ENCODE data around the gene RPS6KA5.
"Not testable (repeated sequence)": the region's sequence is repeated elsewhere in the genome, so short reads cannot be mapped to it uniquely, and the experiment has no call there.

Gene RPS6KA5

GRCh38 chr14:90842726-90843125 is 217.7 kb downstream of the RPS6KA5 start:
- TF ChIP-seq, protein P1, sequence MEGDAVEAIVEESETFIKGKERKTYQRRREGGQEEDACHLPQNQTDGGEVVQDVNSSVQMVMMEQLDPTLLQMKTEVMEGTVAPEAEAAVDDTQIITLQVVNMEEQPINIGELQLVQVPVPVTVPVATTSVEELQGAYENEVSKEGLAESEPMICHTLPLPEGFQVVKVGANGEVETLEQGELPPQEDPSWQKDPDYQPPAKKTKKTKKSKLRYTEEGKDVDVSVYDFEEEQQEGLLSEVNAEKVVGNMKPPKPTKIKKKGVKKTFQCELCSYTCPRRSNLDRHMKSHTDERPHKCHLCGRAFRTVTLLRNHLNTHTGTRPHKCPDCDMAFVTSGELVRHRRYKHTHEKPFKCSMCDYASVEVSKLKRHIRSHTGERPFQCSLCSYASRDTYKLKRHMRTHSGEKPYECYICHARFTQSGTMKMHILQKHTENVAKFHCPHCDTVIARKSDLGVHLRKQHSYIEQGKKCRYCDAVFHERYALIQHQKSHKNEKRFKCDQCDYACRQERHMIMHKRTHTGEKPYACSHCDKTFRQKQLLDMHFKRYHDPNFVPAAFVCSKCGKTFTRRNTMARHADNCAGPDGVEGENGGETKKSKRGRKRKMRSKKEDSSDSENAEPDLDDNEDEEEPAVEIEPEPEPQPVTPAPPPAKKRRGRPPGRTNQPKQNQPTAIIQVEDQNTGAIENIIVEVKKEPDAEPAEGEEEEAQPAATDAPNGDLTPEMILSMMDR (IDR thresholded peaks at IDR 0.05): no peak
- no peak for TF ChIP-seq ZFX (IDR thresholded peaks at IDR 0.05; ENCODE audit: borderline replicate concordance)
- no peak overlapping the region for H3K27ac ChIP-seq

DNA sequence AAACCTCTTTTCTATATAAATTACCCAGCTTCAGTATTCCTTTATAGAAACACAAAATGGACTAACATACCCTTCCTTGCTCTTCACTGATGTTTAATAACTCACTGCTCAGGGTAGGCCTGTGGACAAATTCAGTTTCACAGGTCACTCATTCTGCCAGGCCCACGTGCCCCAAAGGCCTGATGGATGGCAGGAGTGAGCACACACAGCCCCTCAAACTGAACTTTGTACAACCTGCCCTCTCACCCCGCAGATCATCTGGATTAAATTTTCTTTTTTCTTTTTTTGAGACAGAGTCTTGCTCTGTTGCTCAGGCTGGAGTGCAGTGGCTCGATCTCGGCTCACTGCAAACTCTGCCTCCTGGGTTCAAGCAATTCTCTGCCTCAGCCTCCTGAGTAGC is 219.8 kb downstream of the RPS6KA5 start:
- not testable (repeated sequence) for H3K27ac ChIP-seq

DNA sequence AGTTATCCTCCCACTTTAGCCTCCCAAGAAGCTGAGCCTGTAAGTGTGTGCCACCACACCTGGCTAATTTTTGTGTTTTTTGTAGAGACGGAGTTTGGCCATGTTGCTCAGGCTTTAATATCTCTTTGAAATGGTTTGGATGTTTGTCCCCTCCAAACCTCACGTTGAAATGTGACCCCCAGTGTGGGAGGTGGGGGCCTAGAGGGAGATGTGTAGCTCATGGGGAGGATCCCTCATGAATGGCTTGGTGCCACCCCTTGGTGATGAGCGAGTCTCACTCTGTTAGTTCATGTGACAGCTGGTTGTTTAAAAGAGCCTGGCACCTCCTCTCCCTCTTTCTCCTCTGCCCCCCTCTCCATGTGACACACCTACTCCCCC is 220.6 kb downstream of the RPS6KA5 start:
- no peak overlapping the region for H3K27ac ChIP-seq
- TF ChIP-seq, protein P1 (IDR thresholded peaks at IDR 0.05): no peak
- no peak for TF ChIP-seq ZFX (IDR thresholded peaks at IDR 0.05; ENCODE audit: borderline replicate concordance)

GRCh38 chr14:90839024-90839888 is 221.2 kb downstream of the RPS6KA5 start:
- TF ChIP-seq ZFX (IDR thresholded peaks at IDR 0.05; ENCODE audit: borderline replicate concordance): no peak
- TF ChIP-seq, protein P1 (IDR thresholded peaks at IDR 0.05): no peak
- H3K27ac ChIP-seq: no peak overlapping the region

DNA sequence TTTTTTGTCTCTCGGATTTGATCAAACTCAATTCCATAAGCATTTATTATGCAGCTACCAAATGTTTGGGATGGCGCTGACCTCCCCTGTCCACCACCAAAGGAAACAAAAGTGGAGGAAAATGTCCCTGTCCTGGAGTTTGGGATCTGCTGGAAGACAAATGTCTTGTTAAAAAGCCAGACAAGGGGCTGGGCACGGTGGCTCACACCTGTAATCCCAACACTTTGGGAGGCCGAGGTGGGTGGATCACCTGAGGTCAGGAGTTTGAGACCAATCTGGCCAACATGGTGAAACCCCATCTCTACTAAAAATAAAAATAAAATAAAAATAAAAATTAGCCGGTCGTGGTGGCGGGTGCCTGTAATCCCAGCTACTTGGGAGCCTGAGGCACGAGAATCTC is 221.9 kb downstream of the RPS6KA5 start:
- H3K27ac ChIP-seq: not testable (repeated sequence)

DNA sequence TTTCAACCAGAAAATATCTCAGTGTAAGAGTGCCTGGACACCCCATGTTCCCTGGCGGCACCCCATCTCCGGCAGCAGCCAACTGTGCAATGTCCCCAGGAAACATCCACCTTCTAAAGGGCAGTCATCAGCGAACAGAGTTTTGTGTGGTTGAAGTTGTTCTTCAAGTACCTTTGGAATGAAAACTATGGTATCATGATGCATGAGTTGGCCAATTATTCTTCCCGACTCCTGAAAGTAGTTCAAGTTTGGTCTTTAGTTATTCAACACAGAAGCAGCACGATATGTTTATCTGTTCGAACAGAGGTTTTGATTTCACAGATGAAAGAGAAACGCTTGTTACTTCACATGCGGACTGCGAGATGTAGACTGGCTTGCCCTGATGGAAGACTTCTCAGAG is 223.1 kb downstream of the RPS6KA5 start:
- TF ChIP-seq, protein P1 (IDR thresholded peaks at IDR 0.05): no peak
- no peak for TF ChIP-seq ZFX (IDR thresholded peaks at IDR 0.05; ENCODE audit: borderline replicate concordance)
- no peak overlapping the region for H3K27ac ChIP-seq

DNA sequence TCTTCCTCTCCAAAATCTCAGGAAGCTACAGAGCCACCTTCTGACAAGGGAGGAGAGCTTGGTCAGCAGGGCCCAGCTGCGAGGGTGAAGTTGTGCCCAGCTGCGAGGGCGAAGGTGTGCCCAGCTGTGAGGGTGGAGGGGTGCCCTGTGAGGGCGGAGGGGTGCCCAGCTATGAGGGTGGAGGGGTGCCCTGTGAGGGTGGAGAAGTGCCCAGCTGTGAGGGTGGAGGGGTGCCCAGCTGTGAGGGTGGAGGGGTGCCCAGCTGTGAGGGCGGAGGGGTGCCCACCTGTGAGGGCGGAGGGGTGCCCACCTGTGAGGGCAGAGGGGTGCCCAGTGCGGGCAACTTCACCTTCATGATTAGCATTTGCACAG is 223.8 kb downstream of the RPS6KA5 start:
- TF ChIP-seq ZFX (IDR thresholded peaks at IDR 0.05; ENCODE audit: borderline replicate concordance): no peak
- TF ChIP-seq, protein P1 (IDR thresholded peaks at IDR 0.05): no peak
- H3K27ac ChIP-seq: no peak overlapping the region

DNA sequence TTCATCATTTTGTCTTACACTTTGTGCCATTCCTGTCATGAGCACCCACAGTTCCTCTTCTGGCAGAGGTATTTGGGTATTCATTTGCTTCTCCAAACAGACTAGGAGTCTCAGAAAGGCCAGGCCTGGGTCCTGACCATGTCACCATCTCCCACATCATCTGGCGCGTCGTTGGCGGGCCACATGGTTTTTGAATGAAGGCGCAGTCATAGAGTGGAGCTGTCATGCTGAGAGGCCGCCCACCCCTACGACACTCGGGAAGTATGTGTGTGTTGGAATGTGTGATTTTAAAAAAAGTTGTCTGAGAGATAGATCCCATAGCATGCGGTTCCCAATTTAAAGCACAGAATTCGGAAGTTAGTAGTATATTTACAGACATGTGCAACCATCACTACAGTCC is 228.6 kb downstream of the RPS6KA5 start:
- no peak overlapping the region for H3K27ac ChIP-seq
- TF ChIP-seq, protein P1 (IDR thresholded peaks at IDR 0.05): no peak
- no peak for TF ChIP-seq ZFX (IDR thresholded peaks at IDR 0.05; ENCODE audit: borderline replicate concordance)
